Posterior vena cava (tissue), 2 donors: ENCODE results near the gene DNPH1. TPM values are rescaled to one million over a fixed set of nuclear protein-coding genes. Genes with fewer than 3 reads are reported as not detected.

Experiments used
- DNase-seq: peaks from one replicate; pipeline ENCODE4 v3.0.0-alpha.2; 2020; ENCODE audit warnings: low spot score
- intact Hi-C, 2 donors: fragments of 100-400 bp; cut with DNase I; formaldehyde crosslinking; loops; one replicate each; pipeline versions ENCODE4 v1.14.1 to v1.14.2; 2022 to 2023
- total RNA-seq, 2 donors: library from RNA; stranded (reverse); fragmentation: NEBNext Ultra II Directional; extraction: Animal tissue kit (Norgen Biotek cat#: 25700); gene quantifications; one replicate each; pipeline ENCODE4 v1.2.1, GENCODE V29; 2021
- donor health status: DM: yes; HTN: yes; CAD: no.
- donor health status: DM: yes; HTN: yes; CAD: no.

The DNPH1 gene
- total RNA-seq, 2 donors from 2014 or later = 24.5 to 42.5 TPM

GRCh38 chr6:43175676-43176422 lies 53.4 kb downstream of the DNPH1 start:
- intact Hi-C loops = no loop called here
- no peak for DNase-seq

Other genes with a start within 250 kb of the DNPH1 start
- 10 to 100 TPM; 26.0 to 33.5 TPM for gene PPP2R5D, start 244.9 kb downstream of the DNPH1 start, total RNA-seq
- 10 to 100 TPM; 41.8 to 45.9 TPM for gene MEA1, start 215.5 kb downstream of the DNPH1 start, total RNA-seq
- 10 to 100 TPM; 43.7 to 44.1 TPM for gene KLHDC3, start 215.2 kb downstream of the DNPH1 start, total RNA-seq
- gene RRP36, start 207.9 kb downstream of the DNPH1 start, total RNA-seq = 10 to 100 TPM; 40.0 to 40.1 TPM
- 1 to 10 TPM; 9.3 to 9.9 TPM for gene CUL7, start 175.6 kb downstream of the DNPH1 start, total RNA-seq
- 10 to 100 TPM; 30.7 to 34.4 TPM for gene MRPL2, start 170.0 kb downstream of the DNPH1 start, total RNA-seq
- 10 to 100 TPM; 15.1 TPM for gene KLC4, start 169.8 kb downstream of the DNPH1 start, total RNA-seq
- gene PTK7, start 153.2 kb downstream of the DNPH1 start, total RNA-seq = 10 to 100 TPM in 1 of 2 donors, 1 to 10 TPM in 1; 3.0 to 10.3 TPM
- gene SRF, start 58.2 kb downstream of the DNPH1 start, total RNA-seq = 10 to 100 TPM; 92.6 to 95.6 TPM
- gene CUL9, start 47.3 kb downstream of the DNPH1 start, total RNA-seq = 10 to 100 TPM; 24.5 to 25.5 TPM
- gene TTBK1, start 14.0 kb upstream of the DNPH1 start, total RNA-seq = under 1 TPM; 0.09 to 0.14 TPM
- not detected for gene SLC22A7, start 68.8 kb upstream of the DNPH1 start, total RNA-seq
- 1 to 10 TPM in 1 of 2 donors, under 1 TPM in 1; 1.00 to 1.4 TPM for gene CRIP3, start 79.3 kb upstream of the DNPH1 start, total RNA-seq
- gene ZNF318, start 140.2 kb upstream of the DNPH1 start, total RNA-seq = 10 to 100 TPM; 11.2 to 13.9 TPM
- 10 to 100 TPM; 21.1 to 22.4 TPM for gene ABCC10, start 198.1 kb upstream of the DNPH1 start, total RNA-seq
- gene DLK2, start 226.1 kb upstream of the DNPH1 start, total RNA-seq = under 1 TPM; 0.14 to 0.42 TPM
- gene TJAP1, start 248.1 kb upstream of the DNPH1 start, total RNA-seq = 10 to 100 TPM; 23.4 to 25.4 TPM